Astrocyte (in vitro differentiated cells and primary cell): ENCODE results near the gene TTYH3. TPM values are rescaled to one million over a fixed set of nuclear protein-coding genes. Genes with fewer than 3 reads are reported as not detected.

Experiments used
- DNase-seq: peaks from one replicate; pipeline ENCODE4 v3.0.0-alpha.2; 2010; ENCODE audit warnings: low read depth
- FAIRE-seq: peaks from 2 replicates; lab custom pipeline; 2011; peaks lifted over from hg19 to GRCh38; lab: Jason Lieb, UNC
- H2AFZ ChIP-seq: 2 replicates; pipeline ENCODE4 v1.6.0; 2012; ENCODE audit warnings: low read depth, low read length, inconsistent platforms
- H3K27ac ChIP-seq: 2 replicates; pipeline ENCODE4 v1.5.1; 2011; ENCODE audit warnings: low read depth, low read length, inconsistent platforms
- H3K27me3 ChIP-seq: 2 replicates; pipeline ENCODE4 v1.6.0; 2011; ENCODE audit warnings: low read length, inconsistent platforms; ENCODE audit not compliant: insufficient read depth
- H3K36me3 ChIP-seq: 2 replicates; pipeline ENCODE4 v1.5.1; 2011; ENCODE audit warnings: low read length, inconsistent platforms; ENCODE audit not compliant: insufficient read depth
- H3K4me1 ChIP-seq: 2 replicates; pipeline ENCODE4 v1.5.1; 2011; ENCODE audit warnings: low read length, inconsistent platforms; ENCODE audit not compliant: insufficient read depth
- H3K4me2 ChIP-seq: 2 replicates; pipeline ENCODE4 v1.6.0; 2012; ENCODE audit warnings: low read length, inconsistent platforms
- H3K4me3 ChIP-seq: 2 replicates; pipeline ENCODE4 v1.5.1; 2011; ENCODE audit warnings: low read depth, mild to moderate bottlenecking, low read length, inconsistent platforms; ENCODE audit not compliant: insufficient read depth
- H3K79me2 ChIP-seq: 2 replicates; pipeline ENCODE4 v1.6.0; 2012; ENCODE audit warnings: mild to moderate bottlenecking, low read length, inconsistent platforms; ENCODE audit not compliant: insufficient read depth
- H3K9ac ChIP-seq: 2 replicates; pipeline ENCODE4 v1.6.0; 2012; ENCODE audit warnings: mild to moderate bottlenecking, low read length, inconsistent platforms
- H3K9me3 ChIP-seq: 2 replicates; pipeline ENCODE4 v1.5.1; 2012; ENCODE audit warnings: low read depth, mild to moderate bottlenecking, low read length, inconsistent platforms; ENCODE audit not compliant: insufficient read depth
- H4K20me1 ChIP-seq: 2 replicates; pipeline ENCODE4 v1.6.0; 2012; ENCODE audit warnings: low read length, inconsistent platforms; ENCODE audit not compliant: insufficient read depth
- H3K27ac Mint-ChIP-seq: one replicate; pipeline ENCODE4 v1.8.0; 2021; ENCODE audit warnings: mild to moderate bottlenecking, mixed read lengths; ENCODE audit not compliant: unreplicated experiment
- H3K27me3 Mint-ChIP-seq: one replicate; pipeline ENCODE4 v1.8.0; 2021; ENCODE audit warnings: low read depth, mixed read lengths; ENCODE audit not compliant: unreplicated experiment
- H3K36me3 Mint-ChIP-seq: one replicate; pipeline ENCODE4 v1.8.0; 2021; ENCODE audit warnings: low read depth, mixed read lengths; ENCODE audit not compliant: unreplicated experiment
- H3K4me1 Mint-ChIP-seq: one replicate; pipeline ENCODE4 v1.8.0; 2021; ENCODE audit warnings: low read depth, mixed read lengths; ENCODE audit not compliant: unreplicated experiment
- H3K4me3 Mint-ChIP-seq: one replicate; pipeline ENCODE4 v1.8.0; 2021; ENCODE audit warnings: mild to moderate bottlenecking, moderate library complexity, mixed read lengths; ENCODE audit not compliant: unreplicated experiment
- H3K9me3 Mint-ChIP-seq: one replicate; pipeline ENCODE4 v1.8.0; 2021; ENCODE audit warnings: mild to moderate bottlenecking, mixed read lengths; ENCODE audit not compliant: unreplicated experiment
- EZH2 ChIP-seq: IDR thresholded peaks from 2 replicates; pipeline ENCODE4 v1.6.1; 2012; ENCODE audit warnings: mild to moderate bottlenecking, low read length, inconsistent platforms; ENCODE audit not compliant: insufficient read depth
- total RNA-seq: library from RNA; stranded (reverse); gene quantifications from 2 replicates; pipeline ENCODE4 v1.2.1, GENCODE V29; 2021
- TF ChIP-seq, protein P1 (sequence below): IDR thresholded peaks from 2 replicates; pipeline ENCODE4 v1.5.1; 2011; ENCODE audit warnings: low read depth, mild to moderate bottlenecking, inconsistent platforms, low read length, moderate library complexity; ENCODE audit not compliant: insufficient read depth

TTYH3 gene
- total RNA-seq, 1 donor from 2014 or later = 273 TPM

DNA sequence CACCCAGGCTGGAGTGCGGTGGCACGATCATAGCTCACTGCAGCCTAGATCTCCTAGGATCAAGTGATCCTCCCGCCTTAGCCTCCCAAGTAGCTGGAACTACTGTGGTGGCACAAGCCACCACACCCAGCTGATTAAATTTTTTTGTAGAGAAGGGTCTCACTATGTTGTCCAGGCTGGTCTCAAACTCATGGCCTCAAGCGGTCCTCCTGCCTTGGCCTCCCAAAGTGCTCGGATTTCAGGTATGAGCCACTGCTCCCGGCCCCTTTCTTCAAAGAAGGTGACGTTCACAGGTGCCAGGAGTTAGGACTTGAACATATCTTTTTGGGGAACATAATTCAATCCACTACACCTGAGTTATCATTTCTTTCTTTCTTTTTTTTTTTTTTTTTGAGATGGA, 2.9 kb upstream of the TTYH3 start:
- Mint-ChIP-seq H3K27me3 (no peaks in the 10 kb centered on the region), H3K9me3 (no peaks in the 10 kb centered on the region), H3K27ac (no peak overlapping the region), H3K4me1 (peaks cover 9% of the 10 kb centered on the region), H3K4me3 (no peak overlapping the region), H3K36me3 (no peaks in the 10 kb centered on the region)
- H3K9me3 ChIP-seq = no peaks in the 10 kb centered on the region
- no peaks in the 10 kb centered on the region for H3K27me3 ChIP-seq
- FAIRE-seq (no peak), DNase-seq (no peak)
- H3K4me2 ChIP-seq = no peak overlapping the region
- peaks cover 26% of the 10 kb centered on the region for H3K4me1 ChIP-seq
- peaks cover 15% of the 10 kb centered on the region for H3K79me2 ChIP-seq
- no peak overlapping the region for H3K4me3 ChIP-seq
- H2AFZ ChIP-seq = no peak overlapping the region
- no peak overlapping the region for H3K9ac ChIP-seq
- H3K27ac ChIP-seq = no peak overlapping the region
- peaks cover 13% of the 10 kb centered on the region for H4K20me1 ChIP-seq
- TF ChIP-seq, protein P1, sequence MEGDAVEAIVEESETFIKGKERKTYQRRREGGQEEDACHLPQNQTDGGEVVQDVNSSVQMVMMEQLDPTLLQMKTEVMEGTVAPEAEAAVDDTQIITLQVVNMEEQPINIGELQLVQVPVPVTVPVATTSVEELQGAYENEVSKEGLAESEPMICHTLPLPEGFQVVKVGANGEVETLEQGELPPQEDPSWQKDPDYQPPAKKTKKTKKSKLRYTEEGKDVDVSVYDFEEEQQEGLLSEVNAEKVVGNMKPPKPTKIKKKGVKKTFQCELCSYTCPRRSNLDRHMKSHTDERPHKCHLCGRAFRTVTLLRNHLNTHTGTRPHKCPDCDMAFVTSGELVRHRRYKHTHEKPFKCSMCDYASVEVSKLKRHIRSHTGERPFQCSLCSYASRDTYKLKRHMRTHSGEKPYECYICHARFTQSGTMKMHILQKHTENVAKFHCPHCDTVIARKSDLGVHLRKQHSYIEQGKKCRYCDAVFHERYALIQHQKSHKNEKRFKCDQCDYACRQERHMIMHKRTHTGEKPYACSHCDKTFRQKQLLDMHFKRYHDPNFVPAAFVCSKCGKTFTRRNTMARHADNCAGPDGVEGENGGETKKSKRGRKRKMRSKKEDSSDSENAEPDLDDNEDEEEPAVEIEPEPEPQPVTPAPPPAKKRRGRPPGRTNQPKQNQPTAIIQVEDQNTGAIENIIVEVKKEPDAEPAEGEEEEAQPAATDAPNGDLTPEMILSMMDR = no peak
- TF ChIP-seq EZH2 = no peak
- H3K36me3 ChIP-seq = no peaks in the 10 kb centered on the region

DNA sequence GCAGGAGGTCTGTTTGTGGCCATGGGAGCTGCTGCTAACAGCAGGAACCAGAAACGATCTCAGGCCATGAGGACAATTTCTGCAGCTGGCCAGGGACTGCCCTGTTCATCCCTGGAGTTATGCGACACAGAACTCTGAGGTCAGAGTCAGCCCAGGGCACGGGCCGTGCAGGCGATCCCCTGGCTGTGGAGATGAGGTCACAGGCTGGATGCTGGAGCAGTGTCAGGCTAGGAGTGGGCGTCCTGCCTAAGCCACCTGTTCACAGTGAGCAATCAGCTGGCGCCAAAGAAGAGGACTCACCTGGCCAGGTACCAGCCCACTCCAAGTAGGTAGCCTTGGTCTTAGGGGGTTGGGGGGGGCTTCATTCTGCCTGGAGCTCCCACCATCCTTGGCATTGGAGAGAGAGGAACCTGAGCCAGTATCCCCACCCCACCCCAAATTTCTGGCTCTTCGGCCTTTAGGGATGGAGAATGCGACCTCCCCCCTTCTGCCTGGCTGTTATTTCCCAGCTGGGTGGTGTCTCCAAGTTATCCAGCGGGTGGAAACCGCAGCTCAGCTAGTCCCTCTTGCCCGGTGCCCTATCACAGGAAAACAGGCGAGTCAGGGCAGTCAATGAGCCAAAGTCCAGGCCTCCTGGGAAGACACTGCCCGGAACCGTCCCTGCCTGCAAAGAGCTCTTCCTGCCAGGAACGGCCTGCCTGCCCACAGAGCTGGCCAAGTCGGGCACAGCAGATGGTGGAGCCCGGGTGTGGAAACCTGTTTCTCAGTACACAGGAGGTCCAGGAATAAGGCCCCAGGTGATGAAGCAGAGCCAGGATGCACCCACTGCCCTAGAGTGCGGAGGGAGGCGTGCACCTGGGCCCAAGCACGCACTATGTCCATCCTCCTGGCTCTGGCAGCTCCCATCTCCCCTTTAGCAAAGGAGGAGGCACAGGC, 1.8 kb upstream of the TTYH3 start:
- no peaks in the 10 kb centered on the region for H3K36me3 ChIP-seq
- DNase-seq = no peak
- no peak overlapping the region for H3K4me2 ChIP-seq
- H2AFZ ChIP-seq = no peak overlapping the region
- no peaks in the 10 kb centered on the region for H3K27me3 Mint-ChIP-seq
- H3K4me3 ChIP-seq = no peak overlapping the region
- H3K79me2 ChIP-seq = peaks cover 26% of the 10 kb centered on the region
- H3K9me3 Mint-ChIP-seq = no peaks in the 10 kb centered on the region
- H3K4me1 Mint-ChIP-seq = peaks cover 6% of the 10 kb centered on the region
- no peak overlapping the region for H3K9ac ChIP-seq
- no peak for TF ChIP-seq EZH2
- TF ChIP-seq, protein P1 = no peak
- no peak for FAIRE-seq
- no peaks in the 10 kb centered on the region for H3K36me3 Mint-ChIP-seq
- H4K20me1 ChIP-seq = peaks cover 23% of the 10 kb centered on the region
- H3K4me3 Mint-ChIP-seq = no peak overlapping the region
- no peak overlapping the region for H3K27ac ChIP-seq
- H3K9me3 ChIP-seq = no peaks in the 10 kb centered on the region
- H3K27me3 ChIP-seq = no peaks in the 10 kb centered on the region
- H3K4me1 ChIP-seq = peaks cover 29% of the 10 kb centered on the region
- H3K27ac Mint-ChIP-seq = peak overlapping the region; percentile 66
